A549 (cell line): Measurements from ENCODE around the gene NKX3-2. TPM values are rescaled to one million over a fixed set of nuclear protein-coding genes. Genes with fewer than 3 reads are reported as not detected.

Experiments used
- ATAC-seq, 2 experiments: fragments of 200-7000 bp in 1 of 2; fragments of >200 bp in 1 of 2; cut with Nextera tagmentation in 1 of 2; cut with Tn5 transposase in 1 of 2; 3 replicates each; pipeline versions ENCODE4 v1.8.0 to v1.9.1; 2018 to 2020; ENCODE audit warnings: mild to moderate bottlenecking in 1 of 2, moderate library complexity in 1 of 2
- CTCF ChIA-PET: fragments of 300-600 bp; sonication (Branson Sonifier 250); formaldehyde crosslinking; extraction: SDS; loops from one replicate; lab custom pipeline; 2021; ENCODE audit warnings: antibody characterized with exemption, inconsistent platforms; lab: Yijun Ruan, JAX
- POLR2A ChIA-PET: fragments of 350-600 bp; formaldehyde crosslinking; extraction: SDS; loops from one replicate; lab custom pipeline; 2021; ENCODE audit warnings: antibody characterized with exemption, inconsistent platforms; lab: Yijun Ruan, JAX
- DNase-seq, 2 experiments: peaks; one replicate each; pipeline versions ENCODE4 v3.0.0 to v3.0.0-alpha.2; 2011 to 2016; ENCODE audit warnings: low read depth in 1 of 2, low spot score in 1 of 2
- FAIRE-seq: peaks from 2 replicates; lab custom pipeline; 2011; peaks lifted over from hg19 to GRCh38; lab: Jason Lieb, UNC
- H3K27ac ChIP-seq, 2 experiments: fragments of >200 bp; sonication (Bioruptor Twin); formaldehyde crosslinking; 3 replicates each; pipeline ENCODE4 v1.5.1; 2016 to 2017
- H3K4me1 ChIP-seq: fragments of >200 bp; sonication (Bioruptor Twin); formaldehyde crosslinking; 3 replicates; pipeline ENCODE4 v1.6.1; 2016
- H3K4me2 ChIP-seq: fragments of >200 bp; sonication (Bioruptor Twin); formaldehyde crosslinking; 3 replicates; pipeline ENCODE4 v1.6.1; 2016
- H3K4me3 ChIP-seq: fragments of >200 bp; sonication (Bioruptor Twin); formaldehyde crosslinking; 3 replicates; pipeline ENCODE4 v1.5.1; 2016
- H3K9me3 ChIP-seq: fragments of >200 bp; sonication (Bioruptor Twin); formaldehyde crosslinking; 3 replicates; pipeline ENCODE4 v1.6.1; 2016
- CHD4 ChIP-seq: fragments of 200-600 bp; sonication (generic); IDR thresholded peaks from 2 replicates; pipeline ENCODE4 v1.6.1; 2016; ENCODE audit warnings: antibody characterized with exemption, mild to moderate bottlenecking, borderline replicate concordance
- CTCF ChIP-seq: fragments of >200 bp; sonication (Bioruptor Twin); formaldehyde crosslinking; IDR thresholded peaks from 3 replicates; pipeline ENCODE4 v1.5.1; 2016
- EHMT2 ChIP-seq: fragments of 200-600 bp; sonication (generic); IDR thresholded peaks from 2 replicates; pipeline ENCODE4 v1.6.1; 2016; ENCODE audit warnings: antibody characterized with exemption, low read depth, mild to moderate bottlenecking, moderate library complexity
- EP300 ChIP-seq, 2 experiments: fragments of >200 bp; sonication (Bioruptor Twin); formaldehyde crosslinking; IDR thresholded peaks; 2 replicates in 1 of 2; 3 replicates in 1 of 2; pipeline ENCODE4 v1.6.1; 2016 to 2017
- HOXB13 ChIP-seq: fragments of 250-450 bp; sonication (Bioruptor Pico); IDR thresholded peaks from 2 replicates; pipeline ENCODE4 v1.5.0; 2020; ENCODE audit warnings: low read depth, mild to moderate bottlenecking, moderate library complexity
- HOXB5 ChIP-seq: fragments of 250-450 bp; sonication (Bioruptor Pico); IDR thresholded peaks from 2 replicates; pipeline ENCODE4 v1.5.0; 2020; ENCODE audit warnings: mild to moderate bottlenecking, moderate library complexity
- JUNB ChIP-seq: fragments of >200 bp; sonication (Bioruptor Twin); formaldehyde crosslinking; IDR thresholded peaks from 2 replicates; pipeline ENCODE4 v1.6.1; 2016
- KDM1A ChIP-seq: fragments of 200-600 bp; sonication (generic); IDR thresholded peaks from 2 replicates; pipeline ENCODE4 v1.6.1; 2016; ENCODE audit warnings: low read depth, mild to moderate bottlenecking
- MAZ ChIP-seq: fragments of 150-350 bp; IDR thresholded peaks from 2 replicates; pipeline ENCODE4 v1.6.1; 2014; ENCODE audit warnings: antibody characterized with exemption, low read depth, low read length, borderline replicate concordance
- NPAS2 ChIP-seq: fragments of 250-450 bp; sonication (Bioruptor Pico); IDR thresholded peaks from 2 replicates; pipeline ENCODE4 v1.8.0; 2022; ENCODE audit warnings: mild to moderate bottlenecking, moderate library complexity, borderline replicate concordance
- RAD21 ChIP-seq, 2 experiments: fragments of >200 bp in 1 of 2; sonication (Bioruptor Twin) in 1 of 2; formaldehyde crosslinking in 1 of 2; IDR thresholded peaks in 1 of 2; conservative IDR thresholded peaks in 1 of 2; 2 replicates in 1 of 2; 3 replicates in 1 of 2; pipeline ENCODE4 v1.6.1; 2012 to 2018; ENCODE audit warnings: inconsistent platforms in 1 of 2
- RARB ChIP-seq: fragments of 250-450 bp; sonication (Bioruptor Pico); IDR thresholded peaks from 2 replicates; pipeline ENCODE4 v1.8.0; 2021; ENCODE audit warnings: mild to moderate bottlenecking, moderate library complexity
- ZC3H11A ChIP-seq: fragments of 450-650 bp; IDR thresholded peaks from 2 replicates; pipeline ENCODE4 v1.6.1; 2014; ENCODE audit warnings: antibody characterized with exemption, mild to moderate bottlenecking
- ZNF302 ChIP-seq: fragments of 250-450 bp; sonication (Bioruptor Pico); IDR thresholded peaks from 2 replicates; pipeline ENCODE4 v1.9.0; 2021; ENCODE audit warnings: inconsistent platforms, mild to moderate bottlenecking, moderate library complexity
- WGBS: methylation state at CpG from one replicate; pipeline ENCODE4 v1.1.6; 2017; ENCODE audit errors: missing lambda C conversion rate; 5-methylcytosine and 5-hydroxymethylcytosine counted together
- polyA plus RNA-seq, 4 experiments: library from polyadenylated mRNA; depleted of rRNA in 3 of 4; stranded (reverse); fragments of >200 nt; fragmentation: RNase III in 1 of 4; extraction: RNeasy Plus Mini Kit Qiagen cat#74134 plus additional on column Dnase treatment in 1 of 4; gene quantifications; 2 replicates in 3 of 4; 3 replicates in 1 of 4; pipeline ENCODE4 v1.2.3, GENCODE V29; 2011 to 2017
- TF ChIP-seq, protein P1 (sequence below): IDR thresholded peaks from 2 replicates; pipeline ENCODE4 v1.6.1; 2012

The NKX3-2 gene
- polyA plus RNA-seq, 2 of the 4 experiments (the other 2 are of a cell fraction), result 0.06 to 0.44 TPM

GRCh38 chr4:13530823-13531624, 13.3 kb downstream of the NKX3-2 start:
- no peak overlapping the region for H3K4me3 ChIP-seq
- WGBS, result 80% methylated on average over 34 of the region's 35 CpGs
- TF ChIP-seq, protein P1, sequence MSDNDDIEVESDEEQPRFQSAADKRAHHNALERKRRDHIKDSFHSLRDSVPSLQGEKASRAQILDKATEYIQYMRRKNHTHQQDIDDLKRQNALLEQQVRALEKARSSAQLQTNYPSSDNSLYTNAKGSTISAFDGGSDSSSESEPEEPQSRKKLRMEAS, result no peak
- no peak for TF ChIP-seq ZC3H11A
- TF ChIP-seq EP300 (IDR thresholded peaks at IDR 0.05), result no peak
- no peak for TF ChIP-seq CTCF
- TF ChIP-seq MAZ, result no peak
- ChIA-PET CTCF (interaction anchor here (0.6 to 3.1 kb wide), 5 partner anchors 10 to 678 kb away, joined by 3 to 22 read pairs (median 4); no protein-coding TSS in a partner anchor), POLR2A (no interaction called here)
- ATAC-seq, result no peak
- H3K4me2 ChIP-seq, result no peak overlapping the region
- no peak overlapping the region for H3K27ac ChIP-seq
- no peaks in the 10 kb centered on the region for H3K9me3 ChIP-seq
- DNase-seq, result no peak
- FAIRE-seq, result no peak
- H3K4me1 ChIP-seq, result no peaks in the 10 kb centered on the region

DNA sequence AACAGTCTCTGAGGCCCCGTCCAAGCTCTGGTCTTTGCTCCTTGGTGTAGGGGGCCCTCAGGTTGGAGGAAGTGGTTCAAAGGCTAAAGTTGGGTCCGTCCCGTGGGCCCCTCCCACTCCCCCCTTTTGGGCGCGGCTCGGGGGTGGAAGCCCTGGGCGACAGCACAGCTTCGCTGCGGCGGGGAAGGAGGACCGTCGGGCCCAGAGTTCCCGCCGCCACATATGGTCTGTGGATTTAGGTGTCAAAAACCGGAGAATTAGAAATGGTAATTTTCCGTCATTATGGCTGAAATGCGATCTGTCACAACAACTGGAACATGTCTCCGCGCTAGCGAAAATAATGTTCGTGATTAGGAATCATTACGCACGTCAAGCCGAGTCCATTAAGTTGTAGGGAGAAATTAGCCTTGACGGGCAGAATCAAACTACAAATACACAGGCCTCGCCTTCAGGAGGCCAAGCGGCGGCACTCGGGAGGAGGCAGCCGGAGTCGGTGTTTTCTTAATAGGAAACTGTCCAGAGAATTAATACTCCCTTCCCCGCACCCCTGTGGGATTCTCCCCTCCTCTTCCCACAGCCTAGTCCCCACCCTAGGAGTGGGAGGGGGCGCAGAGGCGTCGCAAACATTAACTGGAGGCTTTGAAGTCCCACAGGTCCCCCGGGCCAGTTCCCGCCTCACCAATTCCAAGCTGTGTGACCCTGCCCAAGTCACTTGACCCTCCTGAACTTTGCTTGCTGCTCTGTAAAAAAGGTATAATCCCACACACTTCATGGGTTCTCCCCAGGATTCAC, 15.0 kb downstream of the NKX3-2 start:
- H3K4me2 ChIP-seq, result no peak overlapping the region
- CTCF ChIA-PET, result interaction anchor here (1.1 to 3.1 kb wide), 3 partner anchors 12 to 19 kb away, joined by 3 to 22 read pairs (median 7); no protein-coding TSS in a partner anchor
- WGBS, result 87% methylated on average over 28 of the region's 37 CpGs
- no peak for ATAC-seq
- no peak overlapping the region for H3K27ac ChIP-seq
- H3K9me3 ChIP-seq, result peaks cover 3% of the 10 kb centered on the region; the same call in 1 of the 3 replicates
- POLR2A ChIA-PET, result no interaction called here
- no peaks in the 10 kb centered on the region for H3K4me1 ChIP-seq
- DNase-seq, result no peak
- TF ChIP-seq CHD4 (no peak), RAD21 (conservative IDR thresholded peaks at IDR 0.05 in 1 of 2, IDR thresholded peaks at IDR 0.05 in 1 of 2) (no peak), HOXB13 (CRISPR knock-in tag) (no peak), EHMT2 (no peak), KDM1A (no peak)
- H3K4me3 ChIP-seq, result no peak overlapping the region
- no peak for FAIRE-seq

DNA sequence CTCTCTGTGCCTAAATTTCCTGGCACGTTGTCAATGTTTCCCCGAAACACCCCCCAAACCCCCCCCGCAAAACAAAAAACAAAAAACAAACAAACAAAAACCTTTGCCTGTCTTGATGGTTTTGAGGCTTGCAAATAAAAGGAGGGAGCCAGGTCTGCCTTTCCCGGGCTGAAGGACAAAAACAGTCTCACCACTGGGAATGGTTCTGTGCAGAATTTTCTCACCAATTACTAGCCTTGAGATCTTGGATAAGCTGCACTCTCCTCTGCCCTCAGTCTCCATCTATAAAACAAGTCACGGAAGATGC, 15.5 kb downstream of the NKX3-2 start:
- no peak overlapping the region for H3K27ac ChIP-seq
- DNase-seq (no peak), FAIRE-seq (no peak), ATAC-seq (no peak)
- H3K4me3 ChIP-seq, result no peak overlapping the region
- ChIA-PET CTCF (interaction anchor here (1.1 kb wide), 1 partner anchor 14 kb away, joined by 3 read pairs; no protein-coding TSS in a partner anchor), POLR2A (no interaction called here)
- TF ChIP-seq RARB (CRISPR knock-in tag) (no peak), JUNB (no peak), HOXB5 (CRISPR knock-in tag) (no peak), NPAS2 (CRISPR knock-in tag) (no peak), ZNF302 (no peak)
- no peak overlapping the region for H3K4me2 ChIP-seq
- peaks cover 6% of the 10 kb centered on the region; the same call in 1 of the 3 replicates for H3K9me3 ChIP-seq
- WGBS, result 41% methylated on average over 5 of the region's 5 CpGs
- H3K4me1 ChIP-seq, result no peaks in the 10 kb centered on the region
